Upper lobe of left lung (tissue), 6 donors: ENCODE measurements around the gene SNAPC4. TPM values are rescaled to one million over a fixed set of nuclear protein-coding genes. Genes with fewer than 3 reads are reported as not detected.

Experiments
- ATAC-seq, 2 donors: fragments of 200-7000 bp; cut with Tn5 transposase; one replicate each; pipeline ENCODE4 v1.9.1; 2022; ENCODE audit warnings: mild to moderate bottlenecking in 2 of 2, moderate library complexity in 2 of 2; ENCODE audit not compliant: low FRiP score in 2 of 2
- DNase-seq, 2 donors: peaks; one replicate each; pipeline ENCODE4 v3.0.0-alpha.2; 2019 to 2020
- H3K27ac ChIP-seq, 4 donors: fragments of 200-600 bp; sonication (generic); one replicate each; pipeline ENCODE4 v1.5.1; 2016 to 2019
- H3K27me3 ChIP-seq, 4 donors: fragments of 200-600 bp; sonication (generic); one replicate each; pipeline ENCODE4 v1.5.1; 2017 to 2019
- H3K36me3 ChIP-seq, 4 donors: fragments of 200-600 bp; sonication (generic); one replicate each; pipeline ENCODE4 v1.5.1; 2016 to 2019
- H3K4me1 ChIP-seq, 4 donors: fragments of 200-600 bp; sonication (generic); one replicate each; pipeline ENCODE4 v1.5.1; 2018 to 2019
- H3K4me3 ChIP-seq, 4 donors: fragments of 200-600 bp; sonication (generic); one replicate each; pipeline ENCODE4 v1.5.1; 2017 to 2019; ENCODE audit warnings: mild to moderate bottlenecking in 2 of 4, moderate library complexity in 1 of 4
- H3K9me3 ChIP-seq, 4 donors: fragments of 200-600 bp; sonication (generic); one replicate each; pipeline ENCODE4 v1.5.1; 2018 to 2019
- EP300 ChIP-seq, 4 donors: sonication (generic); formaldehyde crosslinking; IDR thresholded peaks; one replicate each; pipeline ENCODE4 v1.5.1; 2017; ENCODE audit warnings: antibody characterized with exemption in 4 of 4, control low read depth in 2 of 4
- POLR2A ChIP-seq, 4 donors: fragments of 450-650 bp; IDR thresholded peaks; one replicate each; pipeline ENCODE4 v1.5.1; 2016 to 2017; ENCODE audit warnings: antibody characterized with exemption in 4 of 4, mild to moderate bottlenecking in 2 of 4
- POLR2AphosphoS5 ChIP-seq, 2 donors: sonication (generic); formaldehyde crosslinking; IDR thresholded peaks; one replicate each; pipeline ENCODE4 v1.5.1; 2017; ENCODE audit warnings: antibody characterized with exemption in 2 of 2
- WGBS, 2 donors: methylation state at CpG; one replicate each; pipeline ENCODE4 v1.1.5; 2017 to 2018; 5-methylcytosine and 5-hydroxymethylcytosine counted together
- total RNA-seq, 6 donors: library from RNA; depleted of rRNA in 4 of 6; stranded (reverse); fragments of >200 nt in 4 of 6; gene quantifications; one replicate each; pipeline versions ENCODE4 v1.1.0 to v1.2.1, GENCODE V29; 2016 to 2021
- TF ChIP-seq, protein P1 (sequence below), 6 experiments: fragments of 450-650 bp in 4 of 6; fragments of 200-600 bp in 2 of 6; sonication (generic) in 2 of 6; IDR thresholded peaks; one replicate each; pipeline ENCODE4 v1.5.1; 2016 to 2019; ENCODE audit warnings: antibody characterized with exemption in 6 of 6
- donor health status: DM: no; HTN: no; CAD: no; lungs with moderate emphysema.
- donor health status: DM: no; HTN: yes; CAD: no; lungs with severe emphysema.

The SNAPC4 gene
- total RNA-seq, 6 donors from 2014 or later: 7.8 to 35.6 (median 13.2) TPM

DNA sequence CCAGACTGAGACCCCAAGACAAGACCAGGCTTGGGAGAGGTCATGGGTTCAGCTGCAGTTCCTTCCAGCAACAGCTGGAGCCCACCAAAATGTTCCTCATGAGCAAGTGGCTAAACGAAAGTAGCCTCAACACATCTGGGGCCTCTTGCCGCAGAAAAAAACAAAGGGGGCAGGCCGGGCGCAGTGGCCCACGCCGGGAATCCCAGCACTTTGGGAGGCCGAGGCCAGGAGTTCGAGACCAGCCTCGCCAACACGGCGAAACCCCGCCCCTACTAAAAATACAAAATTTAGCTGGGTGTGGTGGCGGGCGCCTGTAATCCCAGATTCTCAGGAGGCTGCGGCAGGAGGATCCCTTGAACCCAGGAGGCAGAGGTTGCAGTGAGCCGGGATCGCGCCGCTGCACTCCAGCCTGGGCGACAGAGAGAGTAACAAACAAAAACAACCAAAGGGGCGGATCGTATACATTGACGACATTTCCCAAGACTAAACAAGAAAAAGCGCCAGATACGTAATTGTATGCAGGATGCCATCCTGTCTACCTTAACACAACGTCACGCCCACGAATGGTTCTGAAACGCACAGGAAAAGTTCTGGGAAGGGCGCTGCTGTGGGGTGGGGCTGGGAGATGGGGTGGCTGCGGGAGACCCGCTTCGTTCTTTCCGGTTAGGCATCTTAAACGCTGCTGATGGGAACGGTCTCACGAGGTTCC is 38.0 kb upstream of the SNAPC4 start:
- peaks cover 25 to 40% (median 28%) of the 10 kb centered on the region in 4 donors for H3K4me1 ChIP-seq
- peak overlapping the region; percentile 63 to 100 (median 91) for H3K4me3 ChIP-seq
- ATAC-seq (no peak), DNase-seq (no peak)
- H3K36me3 ChIP-seq: peaks cover 5 to 35% (median 27%) of the 10 kb centered on the region in 4 donors
- peak overlapping the region in 2 of 4 donors; percentile 75 to 86 for H3K27ac ChIP-seq
- 52 to 53% methylated on average over 37 of the region's 37 CpGs for WGBS, 2 donors
- no peaks in the 10 kb centered on the region for H3K27me3 ChIP-seq
- no peak for TF ChIP-seq EP300 (IDR thresholded peaks at IDR 0.05)
- H3K9me3 ChIP-seq: no peaks in the 10 kb centered on the region

DNA sequence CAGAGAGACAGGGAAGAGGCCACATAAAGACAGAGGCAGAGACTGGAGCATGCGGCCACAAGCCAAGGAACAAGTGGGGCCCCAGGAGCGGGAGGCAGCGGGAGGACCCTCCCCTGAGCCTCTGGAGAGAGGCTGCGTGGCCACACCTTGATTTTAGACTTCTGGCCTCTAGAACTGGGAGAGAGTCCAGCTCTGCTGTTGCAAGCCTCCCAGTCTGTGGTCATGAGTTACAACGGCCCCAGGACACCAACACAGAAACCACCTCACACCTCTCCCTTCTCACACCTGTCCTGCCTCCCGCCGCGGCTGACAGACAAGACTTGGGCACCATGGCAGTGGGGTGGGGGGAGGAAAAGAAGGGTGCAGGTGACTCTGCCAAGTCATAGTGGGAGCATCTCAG is 37.5 kb upstream of the SNAPC4 start:
- peak in 1 of 2 donors; percentile 28 for DNase-seq
- no peaks in the 10 kb centered on the region for H3K27me3 ChIP-seq
- peaks cover 25 to 40% (median 28%) of the 10 kb centered on the region in 4 donors for H3K4me1 ChIP-seq
- WGBS, 2 donors: 45 to 79% methylated on average over 7 to 8 of the region's 8 CpGs
- no peaks in the 10 kb centered on the region for H3K9me3 ChIP-seq
- peak overlapping the region in 3 of 4 donors; percentile 83 to 100 (median 99) for H3K4me3 ChIP-seq
- H3K27ac ChIP-seq: peak overlapping the region in 1 of 4 donors; percentile 86
- H3K36me3 ChIP-seq: peaks cover 5 to 35% (median 25%) of the 10 kb centered on the region in 4 donors
- TF ChIP-seq POLR2A (IDR thresholded peaks at IDR 0.05): no peak
- TF ChIP-seq, protein P1, sequence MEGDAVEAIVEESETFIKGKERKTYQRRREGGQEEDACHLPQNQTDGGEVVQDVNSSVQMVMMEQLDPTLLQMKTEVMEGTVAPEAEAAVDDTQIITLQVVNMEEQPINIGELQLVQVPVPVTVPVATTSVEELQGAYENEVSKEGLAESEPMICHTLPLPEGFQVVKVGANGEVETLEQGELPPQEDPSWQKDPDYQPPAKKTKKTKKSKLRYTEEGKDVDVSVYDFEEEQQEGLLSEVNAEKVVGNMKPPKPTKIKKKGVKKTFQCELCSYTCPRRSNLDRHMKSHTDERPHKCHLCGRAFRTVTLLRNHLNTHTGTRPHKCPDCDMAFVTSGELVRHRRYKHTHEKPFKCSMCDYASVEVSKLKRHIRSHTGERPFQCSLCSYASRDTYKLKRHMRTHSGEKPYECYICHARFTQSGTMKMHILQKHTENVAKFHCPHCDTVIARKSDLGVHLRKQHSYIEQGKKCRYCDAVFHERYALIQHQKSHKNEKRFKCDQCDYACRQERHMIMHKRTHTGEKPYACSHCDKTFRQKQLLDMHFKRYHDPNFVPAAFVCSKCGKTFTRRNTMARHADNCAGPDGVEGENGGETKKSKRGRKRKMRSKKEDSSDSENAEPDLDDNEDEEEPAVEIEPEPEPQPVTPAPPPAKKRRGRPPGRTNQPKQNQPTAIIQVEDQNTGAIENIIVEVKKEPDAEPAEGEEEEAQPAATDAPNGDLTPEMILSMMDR (IDR thresholded peaks at IDR 0.05): no peak
- TF ChIP-seq POLR2AphosphoS5 (IDR thresholded peaks at IDR 0.05): no peak
- TF ChIP-seq EP300 (IDR thresholded peaks at IDR 0.05): no peak
- no peak for ATAC-seq

DNA sequence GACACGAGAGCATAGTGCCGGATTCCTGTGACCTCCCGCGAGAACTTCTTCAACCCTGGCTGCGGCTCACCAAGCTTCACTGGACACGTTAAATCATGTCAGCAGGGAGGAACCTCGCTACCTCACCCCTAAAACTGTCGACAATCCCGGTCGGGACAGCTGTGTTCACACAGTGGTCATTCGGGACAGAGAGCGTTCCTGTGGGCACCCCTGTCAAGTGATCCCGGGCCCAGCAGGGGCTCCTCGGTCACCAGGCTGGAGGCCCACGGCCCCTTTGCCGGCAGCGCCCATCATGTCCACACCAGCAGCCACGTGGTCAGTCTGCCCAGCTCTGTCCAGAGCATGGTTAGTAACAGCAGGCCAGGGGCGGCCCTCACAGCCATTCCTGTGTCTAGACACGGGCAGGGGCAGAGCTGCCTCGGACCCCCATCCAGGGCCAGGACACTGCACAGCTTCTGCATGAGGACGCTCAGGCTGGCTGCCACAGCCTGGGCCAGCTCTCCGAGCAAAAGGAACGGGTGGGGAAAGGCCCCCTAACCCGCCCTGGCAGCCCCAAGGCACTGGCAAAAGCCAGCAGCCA is 36.2 kb upstream of the SNAPC4 start:
- DNase-seq (no peak), ATAC-seq (no peak)
- Histone ChIP-seq H3K4me3 (no peak overlapping the region), H3K9me3 (no peaks in the 10 kb centered on the region), H3K27ac (no peak overlapping the region), H3K4me1 (peaks cover 25 to 40% (median 28%) of the 10 kb centered on the region in 4 donors), H3K27me3 (no peaks in the 10 kb centered on the region), H3K36me3 (peaks cover 0 to 31% (median 17%) of the 10 kb centered on the region in 4 donors)
- TF ChIP-seq EP300 (IDR thresholded peaks at IDR 0.05) (no peak), POLR2AphosphoS5 (IDR thresholded peaks at IDR 0.05) (no peak), POLR2A (IDR thresholded peaks at IDR 0.05) (no peak)
- TF ChIP-seq, protein P1 (IDR thresholded peaks at IDR 0.05): no peak
- WGBS, 2 donors: 89 to 93% methylated on average over 15 to 23 of the region's 25 CpGs

DNA sequence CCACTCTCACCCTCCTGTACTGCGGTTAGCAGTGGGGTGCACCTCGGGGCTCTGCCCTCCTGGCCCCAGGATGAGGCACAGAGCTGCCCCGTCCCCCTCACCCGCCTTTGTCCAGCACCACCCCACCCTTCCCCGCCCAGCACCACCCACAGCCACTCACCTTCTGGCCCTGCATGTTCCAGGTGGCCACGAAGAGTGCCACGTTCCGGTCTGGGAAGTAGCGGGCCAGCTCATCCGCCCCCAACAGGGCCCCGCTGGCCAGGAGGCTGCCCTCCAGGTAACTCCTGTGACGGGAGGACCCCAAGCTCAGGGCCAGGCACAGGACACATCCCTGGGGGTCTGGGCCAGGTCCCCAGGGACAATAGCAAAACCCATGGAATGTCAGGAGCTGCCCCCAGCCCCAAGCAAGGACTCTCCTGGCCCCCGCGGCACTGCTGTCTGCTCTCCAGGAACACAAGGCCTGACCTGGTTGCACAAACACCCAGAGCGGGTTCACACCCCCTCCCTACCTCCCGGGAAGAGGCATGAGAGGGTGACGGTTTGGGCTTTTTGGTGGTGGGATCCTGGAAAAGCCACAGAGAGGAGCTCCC is 34.7 kb upstream of the SNAPC4 start:
- TF ChIP-seq POLR2A (IDR thresholded peaks at IDR 0.05): no peak
- no peak for TF ChIP-seq EP300 (IDR thresholded peaks at IDR 0.05)
- no peak for TF ChIP-seq POLR2AphosphoS5 (IDR thresholded peaks at IDR 0.05)
- TF ChIP-seq, protein P1 (IDR thresholded peaks at IDR 0.05): no peak
- Histone ChIP-seq H3K9me3 (no peaks in the 10 kb centered on the region), H3K27ac (no peak overlapping the region), H3K27me3 (no peaks in the 10 kb centered on the region), H3K4me3 (no peak overlapping the region), H3K4me1 (peaks cover 20 to 34% (median 22%) of the 10 kb centered on the region in 4 donors), H3K36me3 (peaks cover 0 to 39% (median 21%) of the 10 kb centered on the region in 4 donors)
- ATAC-seq: no peak
- 93 to 95% methylated on average over 14 of the region's 17 CpGs for WGBS, 2 donors
- DNase-seq: no peak

DNA sequence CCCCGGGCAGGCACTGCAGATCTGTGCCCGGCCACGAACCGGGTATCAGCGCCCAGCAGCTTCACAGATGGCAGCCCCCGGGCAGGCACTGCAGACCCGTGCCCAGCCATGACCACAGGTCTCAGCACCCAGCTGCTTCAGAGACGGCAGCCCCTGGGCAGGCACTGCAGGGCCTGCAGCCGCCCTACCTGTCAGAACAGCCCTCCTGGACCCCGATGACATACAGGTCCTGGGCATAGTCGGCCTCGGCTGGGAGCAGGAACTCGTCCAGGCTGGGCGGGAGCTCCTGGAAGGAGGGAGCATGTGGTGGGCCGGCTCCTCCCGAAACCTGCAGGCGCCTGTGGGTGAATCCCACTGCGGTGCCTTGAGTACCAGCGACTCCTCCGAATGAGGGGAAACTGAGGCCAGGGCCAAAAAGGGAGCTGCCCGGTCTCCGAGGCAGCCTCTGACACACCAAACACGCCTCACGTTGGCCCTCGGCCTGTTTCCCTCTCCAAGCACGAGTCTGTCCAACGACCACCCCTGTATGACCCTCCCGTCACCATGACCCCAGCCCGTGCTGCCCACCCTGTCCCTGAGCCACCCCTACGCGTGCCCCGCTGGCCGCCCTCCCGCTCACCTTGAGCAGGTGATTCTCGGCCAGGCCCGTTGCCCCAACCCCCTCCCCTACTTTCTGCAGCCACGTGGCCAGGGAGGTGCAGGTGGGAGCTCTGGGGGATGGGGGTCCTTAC is 34.0 kb upstream of the SNAPC4 start:
- TF ChIP-seq EP300 (IDR thresholded peaks at IDR 0.05) (no peak), POLR2A (IDR thresholded peaks at IDR 0.05) (no peak), POLR2AphosphoS5 (IDR thresholded peaks at IDR 0.05) (no peak)
- TF ChIP-seq, protein P1 (IDR thresholded peaks at IDR 0.05): no peak
- H3K9me3 ChIP-seq: no peaks in the 10 kb centered on the region
- peaks cover 0 to 44% (median 28%) of the 10 kb centered on the region in 4 donors for H3K36me3 ChIP-seq
- WGBS, 2 donors: 95 to 96% methylated on average over 8 to 37 of the region's 37 CpGs
- ATAC-seq (no peak), DNase-seq (peak in 1 of 2 donors; percentile 71)
- peaks cover 20 to 33% (median 22%) of the 10 kb centered on the region in 4 donors for H3K4me1 ChIP-seq
- no peaks in the 10 kb centered on the region for H3K27me3 ChIP-seq
- no peak overlapping the region for H3K27ac ChIP-seq
- H3K4me3 ChIP-seq: no peak overlapping the region
